ENCODE data around the gene MROH8.

The MROH8 gene

DNA sequence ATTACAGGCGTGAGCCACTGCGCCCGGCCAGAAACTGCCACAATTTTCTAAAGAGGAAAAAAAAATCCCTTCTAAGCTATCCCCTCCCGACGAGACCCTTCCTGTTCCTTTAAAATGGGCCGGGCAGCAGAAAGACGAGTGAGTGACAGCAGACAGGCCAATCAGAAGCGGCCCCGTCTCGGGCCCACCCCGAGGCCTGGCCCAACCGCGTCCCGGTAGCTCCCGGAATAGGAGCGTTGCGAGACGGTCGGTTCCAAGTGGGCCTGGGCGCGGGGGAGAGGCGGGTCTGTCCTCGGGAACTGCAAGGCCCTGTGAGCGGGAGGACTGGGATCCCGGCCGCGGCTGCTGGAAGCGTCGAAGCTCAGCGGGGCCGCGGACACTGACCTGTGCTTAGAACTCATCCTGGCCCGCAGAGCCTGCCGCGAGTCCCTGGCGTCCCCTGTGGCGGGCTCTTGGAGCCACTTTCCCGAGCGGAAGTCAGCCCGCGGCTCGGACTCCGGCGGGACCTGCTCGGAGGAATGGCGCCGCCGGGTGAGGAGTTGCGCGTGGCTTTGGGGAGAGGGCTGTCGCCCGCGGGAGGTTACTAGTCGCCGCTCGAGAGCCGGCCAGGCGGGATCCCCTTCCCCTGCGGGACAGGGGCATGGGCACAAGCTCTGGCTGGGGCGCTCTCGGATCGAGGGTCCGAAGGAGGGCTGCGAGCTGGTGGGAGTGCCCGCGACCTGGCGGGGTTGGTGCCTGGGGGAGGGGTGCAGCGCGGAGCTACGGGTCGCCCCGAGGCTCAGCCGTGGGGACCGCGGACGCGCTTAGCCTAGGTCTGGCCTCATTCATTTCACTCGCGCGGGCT, at the start of gene MROH8, which contains the start of gene RPN2:
MROH8 (minus strand) TSS at position 710 of the 844 bp plus-strand sequence.
RPN2 (plus strand) TSS at position 492 of the 844 bp plus-strand sequence; CDS start at position 519, 27 bp downstream.
- DNase-seq (ENCODE audit: extremely low read depth, insufficient read length), result peak; percentile 97
- TF ChIP-seq, protein P1, sequence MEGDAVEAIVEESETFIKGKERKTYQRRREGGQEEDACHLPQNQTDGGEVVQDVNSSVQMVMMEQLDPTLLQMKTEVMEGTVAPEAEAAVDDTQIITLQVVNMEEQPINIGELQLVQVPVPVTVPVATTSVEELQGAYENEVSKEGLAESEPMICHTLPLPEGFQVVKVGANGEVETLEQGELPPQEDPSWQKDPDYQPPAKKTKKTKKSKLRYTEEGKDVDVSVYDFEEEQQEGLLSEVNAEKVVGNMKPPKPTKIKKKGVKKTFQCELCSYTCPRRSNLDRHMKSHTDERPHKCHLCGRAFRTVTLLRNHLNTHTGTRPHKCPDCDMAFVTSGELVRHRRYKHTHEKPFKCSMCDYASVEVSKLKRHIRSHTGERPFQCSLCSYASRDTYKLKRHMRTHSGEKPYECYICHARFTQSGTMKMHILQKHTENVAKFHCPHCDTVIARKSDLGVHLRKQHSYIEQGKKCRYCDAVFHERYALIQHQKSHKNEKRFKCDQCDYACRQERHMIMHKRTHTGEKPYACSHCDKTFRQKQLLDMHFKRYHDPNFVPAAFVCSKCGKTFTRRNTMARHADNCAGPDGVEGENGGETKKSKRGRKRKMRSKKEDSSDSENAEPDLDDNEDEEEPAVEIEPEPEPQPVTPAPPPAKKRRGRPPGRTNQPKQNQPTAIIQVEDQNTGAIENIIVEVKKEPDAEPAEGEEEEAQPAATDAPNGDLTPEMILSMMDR (IDR thresholded peaks at IDR 0.05; ENCODE audit: insufficient read depth, low read length, poor library complexity, severe bottlenecking), result no peak
- peak within 1 kb of the TSS; percentile 79 for H3K4me3 ChIP-seq (replicated peaks; ENCODE audit: low read depth, low read length)
- peaks cover 4% of the 10 kb centered on the region for H3K36me3 ChIP-seq (ENCODE audit: control insufficient read depth, insufficient read depth, low read length)
- no peaks in the 10 kb centered on the region for H3K27me3 ChIP-seq (replicated peaks; ENCODE audit: control insufficient read depth, insufficient read depth, low read length)

DNA sequence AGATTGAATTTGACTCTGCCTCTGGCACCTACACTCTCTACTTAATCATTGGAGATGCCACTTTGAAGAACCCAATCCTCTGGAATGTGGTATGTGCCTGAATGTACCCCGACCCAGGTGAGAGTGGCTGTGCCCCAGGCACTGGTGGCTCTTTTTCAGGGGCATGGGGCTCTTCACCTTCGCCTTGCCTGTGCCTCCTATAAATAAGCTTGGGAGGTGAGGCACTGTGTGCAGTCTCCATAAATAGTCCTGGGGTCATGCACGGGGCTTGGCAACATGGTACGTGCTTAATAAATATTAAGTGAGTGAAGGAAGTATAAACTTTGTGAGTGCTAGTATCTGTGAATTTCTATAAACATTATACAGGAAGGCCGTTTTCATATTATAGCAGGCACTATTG, 49.3 kb upstream of the MROH8 start:
- DNase-seq (ENCODE audit: extremely low read depth, insufficient read length), result no peak
- Histone ChIP-seq H3K4me3 (replicated peaks; ENCODE audit: low read depth, low read length) (no peak overlapping the region), H3K27me3 (replicated peaks; ENCODE audit: control insufficient read depth, insufficient read depth, low read length) (no peaks in the 10 kb centered on the region), H3K36me3 (ENCODE audit: control insufficient read depth, insufficient read depth, low read length) (peaks cover 49% of the 10 kb centered on the region)
- TF ChIP-seq, protein P1 (IDR thresholded peaks at IDR 0.05; ENCODE audit: insufficient read depth, low read length, poor library complexity, severe bottlenecking), result no peak

DNA sequence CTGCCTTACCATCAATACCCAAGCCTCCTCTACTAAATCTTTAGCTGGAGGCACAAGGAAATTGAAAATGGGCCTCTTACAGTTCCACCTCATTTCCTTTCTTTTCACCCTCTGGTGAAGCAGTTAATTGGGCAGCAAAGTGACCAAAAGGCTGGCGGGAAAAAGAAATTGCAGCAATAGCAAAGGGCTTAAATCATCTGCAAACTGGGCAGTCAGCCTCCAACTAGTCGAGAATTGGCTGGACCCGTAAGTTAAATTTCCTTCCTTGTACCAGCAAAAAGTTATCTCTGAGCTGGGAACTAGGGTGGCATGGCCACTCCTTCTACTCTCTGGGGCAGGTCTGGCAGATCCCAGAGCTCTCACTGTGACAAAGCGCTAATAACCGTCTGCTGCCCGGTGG, 48.7 kb upstream of the MROH8 start:
- TF ChIP-seq, protein P1 (IDR thresholded peaks at IDR 0.05; ENCODE audit: insufficient read depth, low read length, poor library complexity, severe bottlenecking), result no peak
- peaks cover 46% of the 10 kb centered on the region for H3K36me3 ChIP-seq (ENCODE audit: control insufficient read depth, insufficient read depth, low read length)
- no peak for DNase-seq (ENCODE audit: extremely low read depth, insufficient read length)
- no peak overlapping the region for H3K4me3 ChIP-seq (replicated peaks; ENCODE audit: low read depth, low read length)
- H3K27me3 ChIP-seq (replicated peaks; ENCODE audit: control insufficient read depth, insufficient read depth, low read length), result no peaks in the 10 kb centered on the region

DNA sequence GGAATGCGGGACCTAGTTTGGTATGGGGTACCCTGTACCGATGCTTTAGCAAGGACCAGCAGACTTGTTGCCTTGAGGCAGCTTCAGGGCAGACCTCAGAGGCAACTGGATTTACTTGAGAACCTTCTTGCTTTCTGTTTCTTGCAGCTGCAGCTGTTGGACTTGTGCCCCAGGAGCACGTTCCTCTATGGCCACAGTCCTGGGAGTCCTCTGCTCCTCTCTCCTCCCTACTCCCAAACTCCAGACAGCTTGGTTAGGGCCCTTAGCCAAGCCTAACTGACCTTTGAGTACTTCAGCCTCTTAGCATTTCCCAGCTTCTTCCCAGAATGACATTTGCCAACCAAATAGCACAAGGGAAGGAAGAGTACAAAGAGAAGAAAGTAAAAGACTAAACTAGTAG, 47.5 kb upstream of the MROH8 start:
- Histone ChIP-seq H3K36me3 (ENCODE audit: control insufficient read depth, insufficient read depth, low read length) (peaks cover 44% of the 10 kb centered on the region), H3K4me3 (replicated peaks; ENCODE audit: low read depth, low read length) (no peak overlapping the region), H3K27me3 (replicated peaks; ENCODE audit: control insufficient read depth, insufficient read depth, low read length) (no peaks in the 10 kb centered on the region)
- DNase-seq (ENCODE audit: extremely low read depth, insufficient read length), result no peak
- TF ChIP-seq, protein P1 (IDR thresholded peaks at IDR 0.05; ENCODE audit: insufficient read depth, low read length, poor library complexity, severe bottlenecking), result no peak

DNA sequence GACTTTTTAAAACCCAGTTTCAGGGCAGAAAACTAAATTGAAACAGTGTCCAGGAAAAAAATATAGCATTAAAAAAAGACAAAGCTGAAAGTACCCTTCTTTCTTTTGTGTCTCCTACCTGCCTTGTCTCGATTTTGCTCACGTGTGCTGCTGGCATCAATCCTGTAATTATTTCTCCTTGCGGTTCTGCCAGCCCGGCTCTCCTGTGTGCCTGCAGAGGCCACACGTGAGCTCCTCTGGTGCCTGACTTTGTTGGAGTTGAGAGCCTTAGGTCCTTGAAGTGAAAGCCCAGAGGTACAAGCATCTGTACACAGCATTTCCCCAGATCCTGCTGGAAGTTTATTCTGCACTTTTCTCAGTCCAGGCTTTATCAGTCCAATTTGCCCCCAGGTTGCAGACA, 45.8 kb upstream of the MROH8 start:
- no peak overlapping the region for H3K4me3 ChIP-seq (replicated peaks; ENCODE audit: low read depth, low read length)
- no peaks in the 10 kb centered on the region for H3K27me3 ChIP-seq (replicated peaks; ENCODE audit: control insufficient read depth, insufficient read depth, low read length)
- peaks cover 32% of the 10 kb centered on the region for H3K36me3 ChIP-seq (ENCODE audit: control insufficient read depth, insufficient read depth, low read length)
- TF ChIP-seq, protein P1 (IDR thresholded peaks at IDR 0.05; ENCODE audit: insufficient read depth, low read length, poor library complexity, severe bottlenecking), result no peak
- no peak for DNase-seq (ENCODE audit: extremely low read depth, insufficient read length)
